ENCODE data around the gene PRXL2B.
"Not testable (repeated sequence)": the region's sequence is repeated elsewhere in the genome, so short reads cannot be mapped to it uniquely, and the experiment has no call there.

The PRXL2B gene

DNA sequence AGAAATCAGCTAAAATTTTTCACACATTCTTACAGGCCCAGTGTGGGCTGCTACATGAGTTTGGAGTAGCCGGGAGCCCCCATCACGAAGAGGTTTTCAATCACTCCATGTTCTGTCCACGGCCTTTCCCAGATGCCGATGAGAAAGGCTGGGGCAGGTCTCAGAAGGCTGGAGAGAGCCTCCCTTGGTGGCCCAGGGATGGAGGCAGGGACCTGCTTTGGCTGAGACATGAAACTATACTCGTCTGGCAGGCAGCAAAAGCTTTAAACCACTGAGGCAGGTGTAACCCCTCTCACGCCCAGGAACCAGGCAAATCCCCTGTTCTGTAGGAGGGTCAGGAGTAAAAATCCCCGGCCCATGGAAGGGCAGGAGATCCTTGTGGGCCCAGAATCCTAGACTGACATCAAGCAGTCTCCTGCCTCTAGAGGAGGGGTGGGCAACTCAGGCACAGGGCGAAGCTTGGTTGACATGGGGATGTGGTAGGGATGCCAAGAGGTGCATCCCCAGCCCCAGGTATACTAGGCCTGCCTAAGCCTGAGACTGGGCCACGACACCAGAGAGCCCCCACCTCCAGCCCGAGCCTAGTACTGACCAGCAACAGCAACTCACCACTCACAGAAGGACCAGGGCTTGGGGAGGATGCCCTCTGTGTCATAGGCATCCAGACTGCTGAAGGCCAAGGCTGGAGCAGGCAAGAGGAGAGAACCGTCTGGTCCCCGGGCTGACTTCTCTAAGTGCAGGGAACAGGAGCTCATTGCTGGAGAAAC lies 37.2 kb downstream of the PRXL2B start:
- no peak for DNase-seq

DNA sequence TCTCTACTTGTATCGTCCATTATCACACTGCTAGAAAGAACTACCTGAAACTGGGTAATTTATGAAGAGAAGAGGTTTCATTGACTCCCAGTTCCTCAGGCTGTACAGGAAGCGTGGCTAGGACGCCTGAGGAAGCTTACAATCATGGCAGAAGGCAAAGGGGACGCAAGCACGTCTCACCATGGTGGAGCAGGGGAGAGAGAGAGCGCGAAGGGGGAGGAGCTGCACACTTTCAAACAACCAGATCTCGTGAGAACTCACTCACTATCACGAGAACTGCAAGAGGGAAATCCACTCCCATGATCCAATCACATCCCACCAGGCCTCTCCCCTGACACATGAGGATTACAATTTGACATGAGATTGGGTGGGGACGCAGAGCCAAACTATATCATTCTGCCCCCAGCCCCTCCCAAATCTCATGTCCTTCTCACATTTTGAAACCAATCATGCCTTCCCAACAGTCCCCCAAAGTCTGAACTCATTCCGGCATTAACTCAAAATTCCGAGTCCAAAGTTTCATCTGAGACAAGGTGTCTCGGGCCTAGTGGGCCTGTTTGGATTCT lies 38.2 kb downstream of the PRXL2B start:
- no peak for DNase-seq

DNA sequence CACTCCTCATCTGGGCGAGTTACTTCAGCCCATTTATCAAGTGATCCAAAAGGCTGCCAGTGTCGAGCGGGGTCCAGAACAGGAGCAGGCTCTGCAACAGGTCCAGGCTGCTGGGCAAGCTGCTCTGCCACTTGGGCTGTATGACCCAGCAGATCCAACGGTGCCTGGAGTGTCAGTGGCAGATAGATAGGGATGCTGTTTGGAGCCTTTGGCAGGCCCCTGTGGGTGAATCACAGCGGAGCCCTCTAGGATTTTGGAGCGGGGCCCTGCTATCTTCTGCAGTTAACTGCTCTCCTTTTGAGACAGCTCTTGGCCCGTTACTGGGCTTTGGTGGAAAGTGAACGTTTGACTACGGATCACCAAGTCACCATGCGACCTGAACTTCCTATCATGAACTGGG lies 38.7 kb downstream of the PRXL2B start:
- no peak for DNase-seq

DNA sequence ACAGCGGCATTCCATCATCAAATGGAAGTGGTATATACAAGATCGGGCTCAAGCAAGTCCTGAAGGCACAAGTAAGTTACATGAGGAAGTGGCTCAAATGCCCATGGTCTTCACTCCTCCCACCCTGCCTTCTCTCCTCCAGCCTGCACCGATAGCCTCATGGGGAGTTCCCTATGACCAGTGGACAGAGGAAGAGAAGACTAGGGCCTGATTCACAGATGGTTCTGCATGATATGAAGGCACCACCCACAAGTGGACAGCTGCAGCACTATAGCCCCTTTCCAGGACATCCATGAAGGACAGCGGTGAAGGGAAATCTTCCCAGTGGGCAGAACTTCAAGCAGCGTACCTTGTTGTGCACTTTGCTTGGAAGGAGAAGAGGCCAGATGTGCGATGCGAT lies 39.2 kb downstream of the PRXL2B start:
- DNase-seq = not testable (repeated sequence)

DNA sequence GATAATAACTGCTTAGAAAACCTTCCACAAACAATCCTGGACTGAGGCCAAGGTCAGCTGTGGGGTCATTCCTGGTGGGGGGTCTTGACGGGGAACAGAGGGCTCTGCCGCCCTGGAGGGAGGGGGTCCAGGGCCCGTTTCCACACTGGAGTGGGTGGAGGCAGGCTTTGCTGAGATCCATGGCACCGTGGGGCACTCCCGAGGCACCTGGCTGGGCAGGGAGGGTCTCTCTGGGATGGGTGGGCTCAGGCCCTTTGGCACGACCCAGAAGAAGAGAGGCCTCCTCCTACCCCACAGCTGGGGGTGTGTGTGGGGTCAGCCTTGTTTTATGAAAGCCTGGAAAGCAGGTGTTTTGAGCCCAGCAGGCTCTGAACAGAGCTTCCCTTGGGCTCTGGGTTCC lies 41.2 kb downstream of the PRXL2B start:
- no peak for DNase-seq

DNA sequence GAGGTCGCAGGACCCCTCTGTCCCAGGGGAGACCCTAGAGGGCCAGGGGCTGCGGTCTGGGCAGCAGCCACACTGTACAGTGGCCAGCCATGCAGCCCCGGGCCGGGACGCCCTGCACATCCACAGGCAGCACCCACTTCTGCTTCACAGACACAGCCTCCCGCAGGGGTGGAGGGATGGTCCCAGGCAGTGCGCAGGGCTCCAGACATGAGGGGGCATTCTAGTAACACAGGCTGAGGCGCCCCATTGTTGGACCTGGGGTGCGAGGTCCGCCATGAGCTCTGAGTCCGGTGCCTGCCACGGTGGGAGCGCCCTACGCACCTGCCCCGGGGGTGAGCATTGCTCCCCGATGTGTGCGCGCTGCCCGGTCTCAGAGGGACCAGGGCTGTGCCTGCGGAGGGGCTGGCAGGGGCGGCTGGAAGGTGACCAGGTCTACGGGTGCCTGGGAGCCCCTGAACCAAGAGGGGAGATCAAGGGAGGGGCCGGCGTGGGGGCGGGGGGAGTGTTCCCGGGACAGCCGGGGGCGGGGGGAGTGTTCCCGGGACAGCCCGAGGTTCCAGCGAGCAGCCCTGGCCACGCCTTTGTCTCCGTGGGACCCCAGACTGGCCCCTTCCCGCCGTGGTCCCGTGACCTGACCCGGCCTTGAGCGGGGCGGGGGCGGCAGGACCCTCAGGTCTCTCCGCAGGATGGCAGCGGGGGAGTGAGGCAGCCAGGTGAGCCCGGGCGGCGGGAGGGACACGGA lies 41.8 kb downstream of the PRXL2B start:
- no peak for DNase-seq

DNA sequence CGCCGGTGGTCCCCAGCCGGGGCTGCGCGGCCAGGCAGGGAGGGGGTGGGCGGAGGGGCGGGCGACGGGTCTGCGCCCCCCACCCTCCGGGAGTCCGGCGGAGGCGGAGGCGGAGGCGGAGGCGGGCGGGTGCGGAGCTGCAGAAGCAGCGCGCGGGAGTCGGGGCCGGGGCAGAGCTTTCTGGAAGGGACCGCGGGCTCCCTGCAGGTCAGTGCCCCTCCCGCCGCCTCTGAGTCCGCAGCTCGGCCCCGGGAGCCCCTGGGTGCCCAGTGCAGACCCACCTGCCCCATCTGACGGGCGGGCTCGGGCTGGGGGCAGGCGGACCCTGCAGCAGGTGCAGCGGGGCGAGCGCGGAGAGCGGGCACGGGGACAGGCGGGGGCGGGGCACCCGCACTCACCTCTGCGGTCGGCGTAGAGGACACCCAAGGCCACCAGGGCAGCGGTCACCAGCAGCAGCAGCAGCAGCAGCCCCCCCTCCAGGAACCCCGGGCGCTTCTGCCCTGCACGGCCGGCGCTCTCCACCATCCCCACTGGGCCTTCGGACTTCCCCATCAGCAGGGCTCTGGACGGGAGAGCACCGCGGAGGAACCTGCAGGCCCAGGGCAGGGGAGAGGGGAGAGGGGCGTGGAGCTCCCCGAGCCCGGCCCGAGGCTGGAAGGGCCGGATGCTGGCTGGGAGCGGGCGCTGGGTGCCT lies 42.5 kb downstream of the PRXL2B start:
- no peak for DNase-seq

DNA sequence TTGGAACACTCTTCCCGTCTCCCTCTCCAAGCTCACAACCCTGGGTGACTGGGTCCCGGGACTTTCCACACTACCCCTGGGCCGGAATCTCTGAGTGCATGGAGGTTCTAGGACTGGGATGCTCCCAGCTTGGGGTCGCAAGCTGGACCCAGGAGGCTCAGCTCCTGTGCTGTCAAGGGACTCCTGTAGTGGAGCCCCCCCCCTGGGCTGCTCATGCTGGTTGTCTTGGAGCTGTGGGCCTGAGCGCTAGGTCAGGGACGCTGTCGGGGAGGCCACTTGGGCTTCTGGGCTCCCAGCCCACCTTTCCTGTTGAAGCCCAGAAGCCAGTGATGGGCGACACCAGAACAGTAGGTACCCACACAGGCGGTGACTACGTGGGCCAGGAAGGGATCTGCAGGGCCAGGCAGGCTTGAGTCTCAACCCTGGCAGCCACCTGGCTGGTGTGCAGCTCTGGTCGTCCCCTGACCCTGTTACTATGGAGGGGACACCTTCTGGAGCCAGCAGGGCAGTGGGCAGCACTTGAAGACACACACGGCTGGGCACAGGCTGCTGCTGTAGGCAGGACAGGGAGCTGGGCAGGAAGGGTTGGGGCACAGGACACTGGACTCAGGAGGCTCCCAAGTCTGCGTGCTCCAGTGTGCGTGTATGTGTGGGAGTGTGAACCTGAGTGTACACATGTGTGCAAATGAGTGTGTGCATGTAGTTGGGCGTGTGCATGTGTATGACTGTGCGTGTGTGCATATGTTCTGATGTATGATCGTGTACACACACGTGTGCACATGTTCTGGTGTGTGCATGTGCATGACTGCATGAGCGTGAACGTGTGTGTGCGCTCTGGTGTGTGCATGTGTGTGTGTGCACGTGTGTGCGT lies 43.3 kb downstream of the PRXL2B start:
- no peak for DNase-seq

DNA sequence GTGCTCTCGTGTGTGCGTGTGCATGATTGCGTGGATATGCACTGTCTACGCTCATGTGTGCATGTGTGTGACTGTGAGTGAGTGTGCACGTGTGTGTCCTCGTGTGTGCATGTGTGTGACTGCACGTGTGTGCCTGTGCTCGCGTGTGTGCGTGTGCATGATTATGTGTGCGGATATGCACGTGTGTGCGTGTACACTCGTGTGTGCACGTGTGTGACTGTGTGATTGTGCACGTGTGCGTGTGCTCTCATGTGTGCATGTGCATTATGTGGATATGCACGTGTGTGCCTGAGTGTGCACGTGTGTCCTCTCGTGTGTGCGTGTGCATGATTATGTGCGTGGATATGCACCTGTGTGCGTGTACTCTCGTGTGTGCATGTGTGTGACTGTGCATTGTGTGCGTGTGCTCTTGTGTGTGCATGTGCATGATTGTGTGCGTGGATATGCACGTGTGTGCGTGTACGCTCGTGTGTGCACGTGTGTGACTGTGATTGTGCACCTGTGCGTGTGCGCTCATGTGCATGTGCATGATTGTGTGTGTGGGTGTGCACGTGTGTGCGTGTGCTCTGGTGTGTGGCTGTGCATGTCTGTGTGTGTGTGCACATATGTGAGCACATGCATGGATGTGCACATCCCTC lies 44.0 kb downstream of the PRXL2B start:
- DNase-seq = no peak

DNA sequence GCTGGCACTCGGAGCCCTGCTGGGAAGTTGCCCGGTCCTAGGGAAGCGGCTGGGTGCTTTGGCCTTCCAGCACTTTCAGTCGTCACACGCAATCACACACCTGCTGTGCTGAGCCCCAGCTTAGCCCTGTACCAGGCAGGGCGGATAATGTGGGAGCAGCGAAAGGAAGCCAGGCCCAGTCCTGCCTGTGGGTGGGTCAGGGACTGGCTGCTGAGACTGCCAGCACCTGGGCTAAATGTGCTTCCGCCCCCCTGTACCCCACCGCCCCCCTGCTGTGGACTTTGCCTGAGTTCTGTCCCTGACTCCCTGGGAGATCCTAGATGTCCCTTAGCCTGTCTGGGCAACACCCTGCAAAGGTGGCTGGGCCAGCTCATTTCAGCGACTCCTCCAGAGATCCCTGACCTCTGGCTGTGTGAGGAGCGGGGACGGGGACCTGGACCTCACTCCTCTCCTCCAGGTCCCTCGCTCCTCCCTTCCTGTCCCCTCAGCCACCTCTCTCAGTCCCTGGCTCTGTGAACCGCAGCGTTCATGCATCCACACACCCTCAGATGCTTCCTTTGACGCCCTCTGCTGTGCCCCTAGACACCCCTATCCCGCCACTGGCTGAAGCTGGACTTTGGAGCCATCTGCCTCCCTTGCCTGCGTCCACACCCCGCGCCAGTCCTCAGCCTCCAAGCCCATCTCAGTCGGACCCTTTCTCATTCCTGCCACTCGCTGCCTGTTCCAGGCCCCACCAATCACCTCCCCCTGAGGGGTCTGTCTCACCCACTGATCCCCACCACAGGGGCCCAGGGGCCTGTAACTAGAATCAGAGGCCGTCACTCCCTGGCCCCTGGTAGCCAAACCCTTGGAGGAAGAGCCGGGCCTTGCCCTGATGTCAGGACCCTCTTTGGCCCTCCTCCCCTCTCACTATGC lies 44.8 kb downstream of the PRXL2B start:
- no peak for DNase-seq

DNA sequence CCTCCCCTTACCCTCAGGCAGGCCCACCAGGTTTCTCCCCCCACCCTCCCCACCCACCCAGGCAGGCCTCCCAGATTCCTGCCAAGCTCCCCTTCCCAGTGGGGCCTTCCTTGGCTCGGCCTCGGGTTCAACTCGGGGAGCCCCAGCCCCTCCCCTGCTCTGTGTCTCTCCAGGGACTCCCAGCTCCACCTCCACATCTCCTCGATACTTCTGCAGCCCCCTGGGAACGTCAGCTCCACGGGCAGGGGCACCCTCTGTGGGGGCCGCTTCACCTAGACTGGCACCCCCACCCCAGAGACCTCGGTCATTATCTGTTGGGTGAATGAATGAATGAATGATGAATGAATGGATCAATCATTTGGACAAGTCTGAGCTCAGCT lies 45.5 kb downstream of the PRXL2B start:
- DNase-seq = no peak

DNA sequence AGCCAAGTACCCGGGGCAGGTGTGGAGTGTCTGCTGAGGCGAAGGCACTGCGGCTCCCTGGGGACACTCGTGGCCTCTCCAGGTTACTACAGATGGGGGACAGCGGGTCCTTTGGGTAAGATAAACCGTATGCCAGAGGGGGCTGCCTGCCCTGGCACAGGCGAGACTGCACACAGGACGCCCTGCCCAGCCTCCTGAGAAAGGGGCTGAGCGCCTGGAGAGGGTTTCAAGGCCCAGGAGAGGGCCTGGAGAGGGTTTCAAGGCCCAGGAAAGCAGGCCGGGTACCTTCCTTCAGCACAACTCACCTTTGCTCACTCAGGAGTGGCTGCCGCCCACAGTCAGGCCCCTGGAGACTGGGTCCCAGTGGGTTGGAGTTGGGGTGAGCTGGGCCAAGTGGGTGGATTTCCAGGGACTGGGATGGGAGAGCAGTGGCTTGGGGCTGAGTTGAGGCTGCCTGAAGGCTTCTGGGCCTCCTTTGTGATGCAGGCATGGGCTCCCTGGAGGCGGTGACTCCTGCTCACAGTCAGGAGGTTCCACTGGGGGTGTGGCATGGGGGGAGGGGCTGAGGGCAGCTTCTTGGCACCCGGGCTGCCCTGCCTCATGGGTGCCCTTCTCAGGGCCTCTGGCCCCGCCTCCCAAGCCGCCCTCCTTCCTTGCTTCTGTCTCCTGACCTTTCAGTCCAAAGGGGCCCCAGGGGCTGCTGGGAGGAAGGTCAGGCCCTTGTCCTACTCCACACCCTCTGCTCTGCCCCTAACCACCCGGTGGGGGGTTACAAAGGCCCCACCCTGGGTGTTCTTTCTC lies 46.2 kb downstream of the PRXL2B start, which contains the start of gene MMEL1:
MMEL1 (minus strand) TSS at position 456 of the 801 bp plus-strand sequence. CDS start 3,532 bp downstream, outside the sequence.
- DNase-seq = no peak

DNA sequence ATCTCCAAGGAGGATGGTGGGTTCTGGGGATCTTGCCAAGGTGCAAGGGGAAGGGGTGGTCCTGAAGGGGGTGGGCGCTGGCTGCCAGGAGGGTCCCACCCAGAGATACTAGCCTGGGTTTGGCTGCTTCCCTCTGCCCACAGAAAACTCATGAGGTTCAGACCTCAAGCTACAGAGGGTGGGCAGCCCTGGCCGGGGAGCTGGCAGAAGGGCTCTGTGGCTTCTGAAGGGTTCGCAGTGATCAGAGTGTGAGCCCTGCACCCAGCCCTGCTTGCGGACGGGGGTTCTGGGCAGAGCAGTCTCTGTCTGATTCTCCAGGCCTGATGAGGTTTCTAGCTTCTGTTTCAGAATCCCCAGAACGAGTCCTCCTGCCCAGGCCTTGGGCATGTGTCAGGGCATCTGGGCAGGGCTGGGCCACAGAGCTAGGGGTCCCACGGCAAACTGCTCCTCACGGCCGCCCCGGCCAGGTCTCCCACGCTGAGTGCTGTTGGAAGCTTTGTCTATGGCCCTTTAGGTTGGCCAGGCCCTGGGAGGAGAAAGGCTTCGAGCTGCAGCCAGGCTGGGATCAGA lies 46.9 kb downstream of the PRXL2B start:
- no peak for DNase-seq

DNA sequence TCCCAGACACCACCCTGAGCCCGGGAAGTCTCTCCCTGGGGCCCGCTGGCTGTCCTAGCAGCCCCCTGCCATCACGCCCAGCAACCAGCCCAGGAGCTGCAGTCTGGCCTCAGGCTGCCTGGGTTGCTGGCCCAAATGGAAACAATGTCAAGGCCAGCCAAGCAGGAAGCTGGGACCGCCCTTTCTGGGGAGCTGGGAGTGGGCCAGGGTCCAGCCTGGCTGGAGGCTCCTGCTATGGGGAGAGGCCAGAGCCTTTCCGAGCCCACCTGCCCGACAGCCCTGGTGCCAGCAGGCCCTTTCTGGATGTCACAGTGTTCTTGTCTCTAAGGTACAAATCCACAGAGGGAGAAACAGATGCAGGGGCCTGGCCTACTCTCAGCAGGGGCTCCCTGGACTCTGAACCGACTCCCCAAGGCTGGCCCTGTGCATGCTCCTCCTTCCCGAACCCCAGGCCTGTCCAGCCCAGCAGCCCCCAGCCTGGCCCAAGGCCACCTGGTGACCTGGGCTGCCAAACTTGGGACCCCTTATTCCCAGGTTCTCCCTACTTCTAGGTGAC lies 47.4 kb downstream of the PRXL2B start:
- no peak for DNase-seq

DNA sequence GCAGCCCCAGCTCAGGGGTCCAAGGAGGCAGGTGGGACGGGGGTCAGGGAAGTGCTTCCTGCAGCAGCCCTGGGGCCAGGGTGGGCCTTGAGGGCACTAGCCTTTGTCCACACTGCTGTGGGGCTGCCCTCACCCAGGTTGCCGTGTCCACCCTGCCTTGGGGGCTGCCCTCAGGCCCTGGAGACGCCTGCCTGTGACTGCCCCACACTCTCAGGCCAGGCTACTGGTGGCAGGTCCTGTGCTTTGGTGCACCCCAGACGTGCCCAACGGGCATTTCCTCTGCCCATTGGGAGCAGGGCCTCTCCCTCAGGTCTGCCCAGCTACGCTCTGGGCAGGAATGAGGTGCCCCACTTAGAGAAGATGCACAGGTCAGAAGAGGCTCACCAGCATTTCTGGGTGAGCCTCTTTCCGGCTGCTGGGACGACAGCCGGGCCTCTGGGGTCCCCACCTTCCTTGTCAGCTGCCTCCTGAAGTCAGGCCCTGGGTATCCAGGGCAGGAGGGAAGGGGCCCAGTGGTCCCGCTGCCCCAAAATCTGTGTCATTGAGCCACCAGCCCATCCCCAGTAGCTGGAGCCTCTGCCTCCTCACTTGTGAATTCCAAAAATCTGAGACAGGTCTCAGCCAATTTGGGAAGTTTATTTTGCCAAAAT lies 48.9 kb downstream of the PRXL2B start:
- DNase-seq = no peak

DNA sequence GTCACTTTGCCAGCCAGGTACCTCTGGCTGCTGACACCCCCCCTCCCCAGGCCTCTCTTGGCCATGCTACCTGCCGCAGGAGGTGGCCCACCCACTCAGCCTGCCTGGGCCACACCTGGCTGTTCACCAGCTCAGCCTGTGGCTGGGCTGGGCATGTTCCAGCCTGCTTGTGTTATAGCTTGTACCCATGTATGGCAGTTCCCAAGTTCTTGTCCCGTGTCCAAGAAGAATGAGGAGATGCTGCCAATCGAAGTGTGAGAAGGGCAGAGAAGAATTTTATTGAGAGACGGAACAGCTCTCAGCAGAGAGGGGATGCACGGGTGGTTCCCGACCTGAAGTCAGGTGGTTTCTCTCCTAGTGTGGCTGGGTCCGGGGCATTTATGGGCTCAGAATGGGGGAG lies 50.2 kb downstream of the PRXL2B start:
- DNase-seq = no peak

DNA sequence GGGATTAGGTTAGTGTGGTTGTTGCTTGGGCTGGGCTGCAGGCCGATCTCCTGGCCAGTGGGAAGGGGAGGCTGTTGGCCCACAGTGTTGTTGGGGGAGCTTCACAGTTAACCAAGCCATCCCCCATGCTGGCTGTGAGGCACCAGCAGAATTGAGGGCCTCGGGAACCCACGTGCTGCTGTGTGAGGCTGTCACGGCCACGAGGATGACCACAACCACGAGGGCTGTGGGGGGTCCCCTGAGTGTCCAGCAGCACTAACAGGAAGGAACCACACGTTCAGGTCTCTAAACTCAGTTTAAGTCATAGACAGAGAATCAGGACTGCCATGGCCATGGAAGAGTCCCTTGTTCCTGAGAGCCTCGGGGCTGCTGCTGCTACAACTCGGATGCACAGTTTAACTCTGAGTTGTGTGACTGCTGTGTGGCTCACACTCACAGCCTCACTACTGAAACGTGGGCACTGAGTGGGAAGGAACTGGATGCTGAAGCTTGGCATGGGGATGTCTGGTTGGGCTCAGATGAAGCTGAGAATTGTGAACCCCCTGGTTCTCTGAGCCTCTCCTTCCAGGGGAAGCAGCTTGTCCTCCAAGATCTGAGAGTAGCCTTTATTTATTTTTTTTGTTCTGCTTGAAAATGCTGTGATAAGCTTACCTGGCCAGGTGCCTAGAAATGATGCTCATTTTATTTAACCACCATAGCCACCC lies 51.0 kb downstream of the PRXL2B start:
- no peak for DNase-seq

Data from Kasumi-1 (cell line).